ENCODE results near the gene UBXN11. TPM values are rescaled to one million over a fixed set of nuclear protein-coding genes. Genes with fewer than 3 reads are reported as not detected.
"Not testable (repeated sequence)": the region's sequence is repeated elsewhere in the genome, so short reads cannot be mapped to it uniquely, and the experiment has no call there.

UBXN11 gene
- total RNA-seq, 6 donors from 2014 or later = 25.7 to 194 (median 62.5) TPM

DNA sequence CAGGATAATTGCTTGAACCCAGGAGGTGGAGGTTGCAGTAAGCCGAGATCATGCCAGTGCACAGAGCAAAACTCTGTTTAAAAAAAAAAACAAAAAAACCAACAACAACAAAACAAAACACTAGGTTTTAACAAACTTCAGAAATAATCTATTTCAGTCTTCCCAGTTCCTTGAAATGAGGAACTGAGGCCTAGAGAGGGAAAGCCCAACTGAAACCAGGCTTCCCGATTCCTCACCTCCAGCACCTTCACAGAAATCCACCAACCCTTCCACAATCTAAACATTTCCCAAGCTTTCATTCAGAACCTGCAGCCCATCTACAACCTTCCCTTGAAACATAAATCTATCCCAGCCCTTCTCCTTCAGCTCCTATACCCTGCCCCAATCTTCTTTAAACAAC lies 10.7 kb upstream of the UBXN11 start:
- Histone ChIP-seq H3K4me1 (peaks cover 10 to 24% (median 20%) of the 10 kb centered on the region in 4 donors), H3K4me3 (no peak overlapping the region), H3K36me3 (no peaks in the 10 kb centered on the region), H3K9me3 (no peaks in the 10 kb centered on the region), H3K27me3 (no peaks in the 10 kb centered on the region), H3K27ac (peak overlapping the region in 2 of 4 donors; percentile 75 to 76)
- TF ChIP-seq POLR2A (IDR thresholded peaks at IDR 0.05) (no peak), EP300 (IDR thresholded peaks at IDR 0.05) (no peak)
- WGBS, 2 donors = 73 to 85% methylated on average over 2 of the region's 2 CpGs
- ATAC-seq (ENCODE audit: low FRiP score in 2 of 2) (no peak), DNase-seq (no peak)

GRCh38 chr1:26315874-26316850 lies 9.7 kb upstream of the UBXN11 start:
- ATAC-seq (ENCODE audit: low FRiP score in 2 of 2) (no peak), DNase-seq (no peak)
- Histone ChIP-seq H3K4me3 (no peak overlapping the region), H3K27me3 (no peaks in the 10 kb centered on the region), H3K4me1 (peaks cover 7 to 19% (median 14%) of the 10 kb centered on the region in 4 donors), H3K36me3 (no peaks in the 10 kb centered on the region), H3K27ac (peak overlapping the region; percentile 44 to 76 (median 54)), H3K9me3 (no peaks in the 10 kb centered on the region)
- WGBS, 2 donors = 77 to 82% methylated on average over 8 of the region's 8 CpGs
- no peak for TF ChIP-seq POLR2AphosphoS5 (IDR thresholded peaks at IDR 0.05)

GRCh38 chr1:26314501-26314900 lies 8.1 kb upstream of the UBXN11 start:
- Histone ChIP-seq H3K9me3 (no peaks in the 10 kb centered on the region), H3K27me3 (no peaks in the 10 kb centered on the region), H3K27ac (peak overlapping the region in 2 of 4 donors; percentile 61 to 76), H3K36me3 (no peaks in the 10 kb centered on the region), H3K4me3 (no peak overlapping the region), H3K4me1 (peaks cover 4 to 16% (median 11%) of the 10 kb centered on the region in 4 donors)
- no peak for DNase-seq
- ATAC-seq (ENCODE audit: low FRiP score in 2 of 2) = no peak
- WGBS, 2 donors = 68 to 87% methylated on average over 5 of the region's 5 CpGs
- TF ChIP-seq POLR2A (IDR thresholded peaks at IDR 0.05) (no peak), CTCF (IDR thresholded peaks at IDR 0.05) (no peak), POLR2AphosphoS5 (IDR thresholded peaks at IDR 0.05) (no peak), EP300 (IDR thresholded peaks at IDR 0.05) (no peak)

DNA sequence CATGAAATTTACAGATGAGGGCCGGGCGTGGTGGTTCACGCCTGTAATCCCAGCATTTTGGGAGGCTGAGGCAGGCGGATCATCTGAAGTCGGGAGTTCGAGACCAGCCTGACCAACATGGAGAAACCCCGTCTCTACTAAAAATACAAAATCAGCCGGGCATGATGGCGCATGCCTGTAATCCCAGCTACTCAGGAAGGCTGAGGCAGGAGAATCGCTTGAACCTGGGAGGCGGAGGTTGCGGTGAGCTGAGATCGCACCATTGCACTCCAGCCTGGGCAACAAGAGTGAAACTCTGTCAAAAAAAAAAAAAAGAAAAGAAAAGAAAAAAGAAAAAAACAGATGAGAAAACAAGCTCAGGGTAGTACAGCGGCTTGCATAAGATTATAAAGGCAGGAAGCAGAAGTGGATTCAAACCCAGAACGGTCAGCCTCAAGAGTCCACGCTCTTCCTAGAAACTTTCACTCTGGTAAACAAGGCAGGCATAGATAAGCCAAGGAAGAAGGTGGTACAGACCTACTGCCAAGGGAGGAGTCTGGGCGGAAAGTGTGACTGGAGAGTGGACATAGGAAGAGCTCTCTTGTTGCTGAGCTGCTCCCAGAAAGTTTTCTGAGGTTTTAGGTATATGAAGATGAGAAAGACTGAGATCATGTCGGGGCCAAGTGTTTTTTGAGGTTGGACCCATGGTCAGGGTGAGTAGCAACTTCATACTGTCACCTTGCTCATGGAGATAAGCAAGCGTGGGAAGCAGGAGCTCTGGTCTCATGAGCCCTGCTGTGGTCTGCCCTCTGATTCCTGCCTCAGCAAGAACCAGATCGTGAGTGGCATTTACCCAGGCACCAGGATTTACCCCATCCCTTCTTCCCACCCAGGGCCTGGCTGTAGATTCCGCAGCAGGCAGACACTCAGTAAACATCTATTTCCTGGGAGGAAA lies 1.8 kb upstream of the UBXN11 start:
- H3K36me3 ChIP-seq; DNase-seq; H3K9me3 ChIP-seq; H3K27me3 ChIP-seq; ATAC-seq (ENCODE audit: low FRiP score in 2 of 2); H3K4me3 ChIP-seq: not testable (repeated sequence)
- peaks cover 13 to 22% (median 14%) of the 10 kb centered on the region in 4 donors for H3K4me1 ChIP-seq
- WGBS, 2 donors = 79 to 83% methylated on average over 20 to 21 of the region's 21 CpGs
- peak overlapping the region; percentile 51 to 73 (median 61) for H3K27ac ChIP-seq

GRCh38 chr1:26307363-26307781 lies 936 bp upstream of the UBXN11 start:
- peaks cover 13 to 22% (median 14%) of the 10 kb centered on the region in 4 donors for H3K4me1 ChIP-seq
- ATAC-seq (ENCODE audit: low FRiP score in 2 of 2) = no peak
- no peaks in the 10 kb centered on the region for H3K36me3 ChIP-seq
- H3K9me3 ChIP-seq = no peaks in the 10 kb centered on the region
- no peaks in the 10 kb centered on the region for H3K27me3 ChIP-seq
- H3K4me3 ChIP-seq = peak overlapping the region in 1 of 4 donors; percentile 74
- no peak for DNase-seq
- peak overlapping the region; percentile 35 to 80 (median 69) for H3K27ac ChIP-seq
- TF ChIP-seq EP300 (IDR thresholded peaks at IDR 0.05) (no peak), CTCF (IDR thresholded peaks at IDR 0.05) (no peak), POLR2AphosphoS5 (IDR thresholded peaks at IDR 0.05) (no peak), POLR2A (IDR thresholded peaks at IDR 0.05) (no peak)
- 40 to 41% methylated on average over 6 of the region's 6 CpGs for WGBS, 2 donors
